GM12891 (cell line): Measurements from ENCODE around the gene PPP4R4.
"Not testable (repeated sequence)": the region's sequence is repeated elsewhere in the genome, so short reads cannot be mapped to it uniquely, and the experiment has no call there.

Source experiments
- DNase-seq: peaks from one replicate; pipeline ENCODE4 v3.0.0; 2011; ENCODE audit warnings: low spot score; ENCODE audit not compliant: insufficient read length
- FAIRE-seq: peaks from 2 replicates; lab custom pipeline; 2011; peaks lifted over from hg19 to GRCh38; lab: Jason Lieb, UNC
- PAX5 ChIP-seq: IDR thresholded peaks from 2 replicates; pipeline ENCODE4 v1.6.1; 2011; ENCODE audit warnings: low read length, moderate library complexity, mild to moderate bottlenecking; ENCODE audit not compliant: insufficient read depth, severe bottlenecking
- POLR2A ChIP-seq: IDR thresholded peaks from 2 replicates; pipeline ENCODE4 v1.6.1; 2011; ENCODE audit warnings: low read depth, low read length, control low read depth
- POLR2AphosphoS5 ChIP-seq: IDR thresholded peaks from 2 replicates; pipeline ENCODE4 v1.6.1; 2011; ENCODE audit warnings: low read depth, low read length, control low read depth
- POU2F2 ChIP-seq: IDR thresholded peaks from 2 replicates; pipeline ENCODE4 v1.6.1; 2011; ENCODE audit warnings: low read depth, mild to moderate bottlenecking, control low read depth, low read length, moderate library complexity
- SPI1 ChIP-seq: IDR thresholded peaks from 2 replicates; pipeline ENCODE4 v1.6.1; 2011; ENCODE audit warnings: low read depth, low read length, control low read depth
- TAF1 ChIP-seq: IDR thresholded peaks from 2 replicates; pipeline ENCODE4 v1.6.1; 2011; ENCODE audit warnings: low read depth, low read length, control low read depth

The PPP4R4 gene

DNA sequence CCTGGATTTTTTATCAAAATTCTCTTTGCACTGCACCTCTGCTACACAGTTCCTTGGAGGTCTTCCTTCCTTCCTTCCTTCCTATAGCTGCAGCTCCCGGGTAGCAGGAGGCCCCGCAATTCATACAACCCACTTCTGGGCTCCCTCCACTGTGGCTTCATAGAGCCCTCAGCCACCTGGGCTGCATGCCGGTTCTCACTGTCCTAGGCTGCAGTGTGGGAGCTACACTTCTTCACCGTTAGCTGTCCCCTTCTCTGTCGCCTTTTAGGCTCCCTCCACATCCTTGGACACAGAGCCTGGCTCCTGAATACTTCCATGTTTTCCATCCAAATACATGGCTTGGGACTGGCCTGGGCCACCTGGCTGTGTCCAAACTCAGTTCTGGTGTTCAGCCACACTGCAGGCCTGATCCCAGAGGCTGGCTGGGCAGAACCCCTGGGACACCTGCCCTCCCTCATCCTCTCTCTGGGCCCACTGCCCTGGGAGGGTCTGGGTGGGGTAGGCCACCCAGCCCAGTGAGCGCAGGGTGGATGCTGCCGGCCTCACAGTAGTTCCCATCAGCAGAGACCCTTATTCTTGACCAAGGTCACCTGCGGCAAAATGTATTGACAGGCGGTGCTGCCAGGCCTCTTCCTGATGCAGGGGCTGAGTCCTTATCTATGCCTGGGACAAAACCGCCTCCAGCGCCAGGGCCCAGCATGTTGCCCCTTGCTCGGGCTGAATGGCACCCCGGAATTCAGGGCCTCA, 117.2 kb downstream of the PPP4R4 start:
- DNase-seq (no peak), FAIRE-seq (no peak)
- TF ChIP-seq POU2F2 (no peak), POLR2A (no peak), TAF1 (no peak), SPI1 (no peak), POLR2AphosphoS5 (no peak), PAX5 (no peak)

DNA sequence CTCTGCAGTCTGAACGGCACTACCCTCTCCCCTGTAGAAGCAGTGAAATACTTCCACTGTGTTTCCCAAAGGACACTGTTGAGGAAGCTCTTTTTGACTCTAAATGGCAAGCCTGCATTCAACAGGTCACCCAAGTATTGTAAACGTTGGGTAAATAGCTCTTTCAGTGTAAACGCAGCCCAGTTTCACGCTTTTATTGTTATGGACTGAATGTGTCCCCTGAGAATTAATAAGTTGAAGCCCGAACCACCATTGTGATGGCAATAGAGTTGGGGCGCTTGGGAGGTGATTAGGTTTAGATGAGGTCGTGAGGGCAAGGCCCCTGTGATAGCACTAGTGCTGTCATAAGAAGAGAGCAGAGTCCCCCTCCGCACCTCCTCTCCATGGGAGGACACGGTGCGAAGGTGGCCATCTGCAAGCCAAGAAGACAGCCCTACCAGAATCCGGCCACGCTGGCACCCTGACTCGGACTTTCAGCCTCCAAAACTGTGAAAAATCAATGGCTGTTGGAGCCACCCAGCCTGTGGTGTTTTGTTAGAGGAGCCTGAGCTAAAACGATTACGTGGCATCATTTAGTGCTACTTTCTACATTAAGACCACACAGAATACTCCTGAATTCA, 117.9 kb downstream of the PPP4R4 start:
- FAIRE-seq (no peak), DNase-seq (no peak)
- no peak for TF ChIP-seq PAX5

DNA sequence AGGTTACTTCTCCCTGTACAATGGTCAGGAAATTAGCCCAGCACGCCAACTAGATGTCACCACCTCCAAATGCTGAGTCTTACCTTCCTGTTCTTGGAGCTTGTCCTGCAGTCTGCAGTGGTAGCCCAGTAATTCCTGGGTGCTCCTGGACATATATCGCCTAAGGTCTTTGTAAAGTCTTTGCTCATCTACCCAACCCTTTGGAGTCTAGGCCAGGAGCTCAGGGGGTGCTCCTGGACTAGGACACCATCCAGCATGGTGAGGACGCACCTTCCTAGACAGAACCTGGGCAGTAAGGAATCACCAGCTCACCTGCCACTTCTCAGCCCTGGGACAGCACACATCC, 118.4 kb downstream of the PPP4R4 start:
- DNase-seq, result no peak
- no peak for TF ChIP-seq SPI1
- no peak for TF ChIP-seq TAF1
- no peak for FAIRE-seq

GRCh38 chr14:94292872-94293577, 118.9 kb downstream of the PPP4R4 start, which contains the start of gene SERPINA10:
SERPINA10 (minus strand) TSS chr14:94293268; CDS start chr14:94290593, 2,675 bp downstream.
- DNase-seq (no peak), FAIRE-seq (no peak)
- TF ChIP-seq SPI1 (no peak), PAX5 (no peak), TAF1 (no peak), POLR2A (no peak), POU2F2 (no peak), POLR2AphosphoS5 (no peak)

- TF ChIP-seq POU2F2, result no peak
- no peak for TF ChIP-seq PAX5
- TF ChIP-seq SPI1, result no peak
- TF ChIP-seq TAF1, result no peak
- no peak for TF ChIP-seq POLR2AphosphoS5
- no peak for TF ChIP-seq POLR2A
- no peak for FAIRE-seq
- no peak for DNase-seq
These were observed 119.4 kb downstream of the PPP4R4 start for GRCh38 chr14:94293578-94293924.

GRCh38 chr14:94295360-94296180, 121.4 kb downstream of the PPP4R4 start:
- TF ChIP-seq POLR2A, result no peak
- TF ChIP-seq POLR2AphosphoS5, result no peak
- TF ChIP-seq SPI1, result no peak
- TF ChIP-seq POU2F2, result no peak
- no peak for TF ChIP-seq TAF1
- TF ChIP-seq PAX5, result no peak
- DNase-seq, result no peak
- FAIRE-seq, result no peak

- not testable (repeated sequence) for FAIRE-seq
These were observed 122.0 kb downstream of the PPP4R4 start for GRCh38 chr14:94296181-94296545.

GRCh38 chr14:94298130-94298529, 124.0 kb downstream of the PPP4R4 start:
- no peak for DNase-seq
- no peak for FAIRE-seq
- TF ChIP-seq PAX5 (no peak), POLR2A (no peak), POLR2AphosphoS5 (no peak), SPI1 (no peak), POU2F2 (no peak), TAF1 (no peak)

More at GRCh38 chr14:94296181-94296545, 122.0 kb downstream of the PPP4R4 start:
- not testable (repeated sequence) for DNase-seq

DNA sequence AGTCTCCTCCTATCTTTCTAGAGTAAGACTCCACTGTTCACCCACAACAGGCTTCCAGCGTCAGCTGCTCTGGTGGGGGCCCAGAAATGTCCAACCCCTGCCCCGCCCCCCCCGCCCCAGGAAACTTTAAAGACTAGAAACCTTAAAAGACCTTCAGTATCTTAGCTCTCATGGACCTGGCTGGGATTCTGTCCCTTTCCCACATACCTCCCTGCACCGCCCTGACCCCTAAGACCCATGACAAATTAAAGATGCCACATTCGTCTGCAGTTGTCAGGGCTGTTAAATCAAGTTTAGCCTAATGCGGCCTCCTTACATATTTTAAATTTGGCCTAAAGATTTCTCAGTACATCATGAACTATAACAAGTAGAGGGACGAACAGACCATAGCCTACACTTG, 129.0 kb downstream of the PPP4R4 start:
- FAIRE-seq (no peak), DNase-seq (no peak)
- TF ChIP-seq SPI1 (no peak), PAX5 (no peak), POLR2AphosphoS5 (no peak), POLR2A (no peak), TAF1 (no peak), POU2F2 (no peak)
